K562 (cell line): ENCODE measurements around the gene LDLR. TPM values are rescaled to one million over a fixed set of nuclear protein-coding genes. Genes with fewer than 3 reads are reported as not detected.

Source experiments
- ATAC-seq: fragments of 200-7000 bp; cut with Tn5 transposase; 3 replicates; pipeline ENCODE4 v1.9.1; 2020; ENCODE audit warnings: moderate library complexity
- Bru-seq: library from RNA; stranded (reverse); fragments of 400-500 nt; gene quantifications from one replicate; lab custom pipeline; 2021; lab: Mats Ljungman, UMichigan
- BruChase-seq, 2 experiments: library from RNA; stranded (reverse); fragments of 400-500 nt; gene quantifications; one replicate each; lab custom pipeline; 2021; lab: Mats Ljungman, UMichigan
- BruUV-seq: library from RNA; stranded (reverse); fragments of 400-500 nt; replicated peaks from 2 replicates; lab custom pipeline; 2021; lab: Mats Ljungman, UMichigan
- CTCF ChIA-PET: fragments of 300-600 bp; formaldehyde crosslinking; extraction: SDS; loops from one replicate; lab custom pipeline; 2021; ENCODE audit warnings: low intra/inter-chr PET ratio; lab: Yijun Ruan, JAX
- POLR2A ChIA-PET: fragments of 300-600, 350-650 bp; sonication (Branson Sonifier 250); formaldehyde crosslinking; extraction: SDS; loops from one replicate; lab custom pipeline; 2021; ENCODE audit warnings: antibody characterized with exemption, inconsistent platforms; lab: Yijun Ruan, JAX
- DNase-seq, 4 experiments: peaks; one replicate each; pipeline versions ENCODE4 v3.0.0 to v3.0.0-alpha.2; 2011 to 2018; ENCODE audit warnings: low spot score in 3 of 4, mixed read lengths in 3 of 4; ENCODE audit errors: extremely low read depth in 1 of 4
- FAIRE-seq: peaks from 2 replicates; lab custom pipeline; 2011; peaks lifted over from hg19 to GRCh38; lab: Jason Lieb, UNC
- H2AFZ ChIP-seq: 2 replicates; pipeline ENCODE4 v1.6.0; 2011; ENCODE audit warnings: low read depth, low read length, control low read depth, inconsistent platforms
- H3K27ac ChIP-seq: fragments of 200-600 bp; 3 replicates; pipeline ENCODE4 v1.8.0; 2011; ENCODE audit warnings: low read depth, mild to moderate bottlenecking, control low read depth, inconsistent platforms, low read length, moderate library complexity, mixed read lengths; ENCODE audit errors: extremely low read depth
- H3K27me3 ChIP-seq, 2 experiments: fragments of 300-600 bp in 1 of 2; 2 replicates in 1 of 2; 3 replicates in 1 of 2; pipeline versions ENCODE4 v1.6.0 to v1.8.0; 2011; ENCODE audit warnings: inconsistent platforms in 2 of 2, low read length in 2 of 2, mild to moderate bottlenecking in 1 of 2, mixed read lengths in 1 of 2, moderate library complexity in 1 of 2; ENCODE audit not compliant: control insufficient read depth in 2 of 2, insufficient read depth in 2 of 2
- H3K36me3 ChIP-seq: fragments of 300-600 bp; 3 replicates; pipeline ENCODE4 v1.8.0; 2011; ENCODE audit warnings: mild to moderate bottlenecking, low read length, inconsistent platforms; ENCODE audit not compliant: control insufficient read depth, insufficient read depth
- H3K4me1 ChIP-seq, 2 experiments: fragments of 200-600 bp in 1 of 2; replicated peaks in 1 of 2; 2 replicates in 1 of 2; 3 replicates in 1 of 2; pipeline versions ENCODE4 v1.5.1 to v1.8.0; 2011; ENCODE audit warnings: inconsistent platforms in 2 of 2, low read length in 2 of 2, mild to moderate bottlenecking in 1 of 2, mixed read lengths in 1 of 2, moderate library complexity in 1 of 2; ENCODE audit not compliant: control insufficient read depth in 2 of 2, insufficient read depth in 2 of 2
- H3K4me2 ChIP-seq: 2 replicates; pipeline ENCODE4 v1.6.1; 2011; ENCODE audit warnings: low read length, control low read depth, inconsistent platforms, mixed read lengths; ENCODE audit not compliant: insufficient read depth
- H3K4me3 ChIP-seq: fragments of 200-600 bp; sonication (generic), shearing (Covaris generic); 2 replicates; pipeline ENCODE4 v1.5.1; 2016; ENCODE audit warnings: control low read depth, inconsistent platforms
- H3K79me2 ChIP-seq: fragments of 200-600 bp; 3 replicates; pipeline ENCODE4 v1.8.0; 2011; ENCODE audit warnings: low read length, inconsistent platforms; ENCODE audit not compliant: control insufficient read depth, insufficient read depth
- H3K9ac ChIP-seq, 2 experiments: 2 replicates each; pipeline versions ENCODE4 v1.6.0 to v1.6.1; 2011; ENCODE audit warnings: low read depth in 2 of 2, low read length in 2 of 2, control low read depth in 1 of 2, inconsistent platforms in 1 of 2, mild to moderate bottlenecking in 1 of 2, mixed read lengths in 1 of 2; ENCODE audit not compliant: insufficient read depth in 1 of 2
- H3K9me1 ChIP-seq: one replicate; pipeline ENCODE4 v1.6.0; 2011; ENCODE audit warnings: inconsistent platforms, mild to moderate bottlenecking, low read length, moderate library complexity; ENCODE audit not compliant: control insufficient read depth, insufficient read depth
- H3K9me3 ChIP-seq: replicated peaks from 2 replicates; pipeline ENCODE4 v1.5.1; 2011; ENCODE audit warnings: low read depth, low read length, inconsistent platforms; ENCODE audit not compliant: control insufficient read depth, insufficient read depth
- H4K20me1 ChIP-seq: replicated peaks from 2 replicates; pipeline ENCODE4 v1.6.1; 2011; ENCODE audit warnings: low read length, inconsistent platforms, mixed read lengths; ENCODE audit not compliant: control insufficient read depth, insufficient read depth
- ADNP ChIP-seq: fragments of 200-800 bp; sonication (Bioruptor generic); IDR thresholded peaks from 2 replicates; pipeline ENCODE4 v1.6.1; 2016; ENCODE audit warnings: missing genetic modification characterization, missing compliant biosample characterization
- CEBPB ChIP-seq: fragments of 450-650 bp; IDR thresholded peaks from 2 replicates; pipeline ENCODE4 v1.6.1; 2016; ENCODE audit warnings: missing genetic modification characterization, missing compliant biosample characterization
- PHTF2 ChIP-seq: fragments of 250-450 bp; sonication (Bioruptor Pico); IDR thresholded peaks from 2 replicates; pipeline ENCODE4 v1.5.0; 2021; ENCODE audit warnings: mild to moderate bottlenecking
- RCOR1 ChIP-seq, 2 experiments: IDR thresholded peaks; 2 replicates each; pipeline ENCODE4 v1.6.1; 2012; ENCODE audit warnings: low read depth in 2 of 2, low read length in 2 of 2, borderline replicate concordance in 1 of 2, improper control_type of control experiment in 1 of 2
- SREBF2 ChIP-seq: sonication (generic); formaldehyde crosslinking; IDR thresholded peaks from 2 replicates; pipeline ENCODE4 v1.4.0; 2020; ENCODE audit warnings: mild to moderate bottlenecking, missing genetic modification reagents
- TBP ChIP-seq: optimal IDR thresholded peaks from 2 replicates; pipeline ENCODE3; 2011; ENCODE audit warnings: low read depth, low read length, improper control_type of control experiment
- ZNF324 ChIP-seq: fragments of 250-450 bp; sonication (Bioruptor Pico); IDR thresholded peaks from 2 replicates; pipeline ENCODE4 v1.4.0; 2020; ENCODE audit warnings: mild to moderate bottlenecking
- ZNF592 ChIP-seq: fragments of 450-650 bp; IDR thresholded peaks from 2 replicates; pipeline ENCODE4 v1.6.1; 2017; ENCODE audit warnings: antibody characterized with exemption, mild to moderate bottlenecking
- WGBS: fragments of 100-300 bp; shearing (Covaris generic); methylation state at CpG from one replicate; pipeline ENCODE4 v1.1.6; 2016; ENCODE audit warnings: low coverage, mixed read lengths; ENCODE audit not compliant: insufficient coverage; ENCODE audit errors: missing lambda C conversion rate; 5-methylcytosine and 5-hydroxymethylcytosine counted together
- in situ Hi-C: fragments of 300-500 bp; cut with MboI; formaldehyde crosslinking; loops from 4 replicates; pipeline ENCODE4 v1.15.0; 2018; ENCODE audit warnings: inconsistent platforms, mixed read lengths
- intact Hi-C: fragments of 100-400 bp; cut with micrococcal nuclease; formaldehyde crosslinking; loops from 2 replicates; pipeline ENCODE4 v1.14.2; 2022
- long read RNA-seq, 3 experiments: library from polyadenylated mRNA in 2 of 3; library from RNA in 1 of 3; unstranded in 2 of 3; stranded (forward) in 1 of 3; transcript quantifications; one replicate each; pipeline ENCODE4 v2.0.0, GENCODE V29; 2019 to 2022
- polyA minus RNA-seq, 3 experiments: library from RNA; depleted of rRNA, polyadenylated mRNA; stranded (reverse); fragments of >200 nt; gene quantifications; 2 replicates each; pipeline ENCODE4 v1.2.3, GENCODE V29; 2011
- polyA plus RNA-seq, 8 experiments: library from polyadenylated mRNA; depleted of rRNA in 4 of 8; stranded (reverse) in 5 of 8; unstranded in 3 of 8; fragments of >200 nt; fragmentation: Nextera tagmentation in 2 of 8; fragmentation: Illumina TruSeq in 1 of 8; extraction: Ambion mirVana in 2 of 8; extraction: Trizol in 1 of 8; gene quantifications; 2 replicates each; pipeline versions ENCODE4 v1.2.1 to v1.2.3, GENCODE V29; 2011 to 2014; ENCODE audit warnings: inconsistent platforms in 1 of 8, missing spikeins in 1 of 8
- total RNA-seq, 7 experiments: library from RNA; depleted of rRNA in 6 of 7; stranded (reverse); fragments of >200 nt in 6 of 7; fragmentation: Illumina TruSeq in 2 of 7; extraction: Trizol in 2 of 7; gene quantifications; 2 replicates each; pipeline versions ENCODE4 v1.2.1 to v1.2.3, GENCODE V29; 2011 to 2021; ENCODE audit warnings: low replicate concordance in 1 of 7

LDLR gene
- 854 and 2,497 TPM in 2 replicates for total RNA-seq (2011; cell fraction: chromatin; rRNA removed; ENCODE audit: low replicate concordance)
- total RNA-seq (2011; cell fraction: nucleolus; rRNA removed), result 1,644 and 1,749 TPM in 2 replicates
- total RNA-seq (2011; cell fraction: nucleoplasm; rRNA removed), result 955 and 1,119 TPM in 2 replicates
- 84.9 and 95.7 TPM in 2 replicates for total RNA-seq (2014; rRNA removed)
- total RNA-seq (2014; rRNA removed; fragmentation: Illumina TruSeq; extraction: Trizol), result 47.0 and 56.0 TPM in 2 replicates
- 76.0 and 82.3 TPM in 2 replicates for total RNA-seq (2015; rRNA removed; fragmentation: Illumina TruSeq; extraction: Trizol)
- total RNA-seq (2021), result 114 and 121 TPM in 2 replicates
- 75.7 and 124 TPM in 2 replicates for polyA plus RNA-seq (2011; rRNA removed)
- polyA plus RNA-seq (2011; cell fraction: cytosol; rRNA removed), result 68.3 and 70.8 TPM in 2 replicates
- 163 and 213 TPM in 2 replicates for polyA plus RNA-seq (2011; cell fraction: nucleus; rRNA removed)
- polyA plus RNA-seq (2012), result 63.2 and 82.8 TPM in 2 replicates
- polyA plus RNA-seq (2014; fragmentation: Illumina TruSeq; extraction: Trizol), result 56.3 and 63.5 TPM in 2 replicates
- 10 to 100 TPM; 19.9 to 28.4 TPM for polyA plus RNA-seq (2014; fragmentation: Nextera tagmentation; extraction: Ambion mirVana)
- polyA plus RNA-seq (2014; rRNA removed), result 44.5 and 59.5 TPM in 2 replicates
- 187 and 204 TPM in 2 replicates for polyA minus RNA-seq (2011; rRNA and poly(A)+ RNA removed)
- 172 and 211 TPM in 2 replicates for polyA minus RNA-seq (2011; cell fraction: cytosol; rRNA and poly(A)+ RNA removed)
- polyA minus RNA-seq (2011; cell fraction: nucleus; rRNA and poly(A)+ RNA removed), result 282 and 354 TPM in 2 replicates
- percentile 95 among the genes with signal in this experiment for Bru-seq, nascent RNA
- percentile 96 among the genes with signal in this experiment for BruChase-seq, experiment 1, labeled RNA remaining after a 2-hour chase
- BruChase-seq, experiment 2, labeled RNA remaining after a 6-hour chase, result percentile 98 among the genes with signal in this experiment
- long read RNA-seq, experiment 1, partial matches to known transcripts, result 129 of 156 reads
- long read RNA-seq, experiment 1, other reads (novel, unspliced or antisense), result 23 of 156 reads
- long read RNA-seq, experiment 2, transcript LDLR-208 (18 exons, 3,617 nt), result major isoform, 8 of 55 reads
- long read RNA-seq, experiment 2, partial matches to known transcripts, result 42 of 55 reads
- long read RNA-seq, experiment 2, other reads (novel, unspliced or antisense), result 5 of 55 reads
- long read RNA-seq, experiment 3, partial matches to known transcripts, result 1 of 7 reads
- long read RNA-seq, experiment 3, other reads (novel, unspliced or antisense), result 2 of 7 reads

GRCh38 chr19:11089254-11090013 lies at the start of gene LDLR:
Gene LDLR, plus strand, starts transcription at chr19:11089463. Its CDS starts 86 bp downstream, at chr19:11089549.
- Histone ChIP-seq H2AFZ (peak within 1 kb of the TSS; percentile 60), H3K36me3 (peaks cover 38% of the 10 kb centered on the region), H3K27ac (peak within 1 kb of the TSS; percentile 92), H4K20me1 (peaks cover 36% of the 10 kb centered on the region), H3K4me2 (peak within 1 kb of the TSS; percentile 80), H3K27me3 (no peaks in the 10 kb centered on the region), H3K4me1 (peaks cover 41 to 57% of the 10 kb centered on the region in 2 experiments), H3K9ac (peak within 1 kb of the TSS; percentile 95 to 99), H3K9me3 (no peaks in the 10 kb centered on the region), H3K9me1 (peaks cover 3% of the 10 kb centered on the region), H3K4me3 (peak within 1 kb of the TSS; percentile 98), H3K79me2 (peaks cover 60% of the 10 kb centered on the region)
- in situ Hi-C loops (no loop called here), intact Hi-C loops (loop anchor here (5.0 kb wide), 1 partner anchor 52 kb away; no protein-coding TSS in a partner anchor)
- WGBS, result under 1% methylated on average over 34 of the region's 43 CpGs
- ATAC-seq (peak; percentile 75), DNase-seq (peak; percentile 76 to 98 (median 82)), FAIRE-seq (peak; percentile 98)
- TSS peak; percentile 85 for BruUV-seq
- POLR2A ChIA-PET, result interaction anchor here (0.5 to 2.3 kb wide), 15 partner anchors 9 to 565 kb away, joined by 3 to 10 read pairs (median 3); partner anchors contain the start of gene TMED1
- CTCF ChIA-PET, result no interaction called here
- TF ChIP-seq PHTF2 (CRISPR knock-in tag), result no peak
- TF ChIP-seq SREBF2 (CRISPR knock-in tag), result no peak
- peak in 1 of 2 experiments; percentile 86; a peak in 2 of 4 replicates for TF ChIP-seq RCOR1 (IDR thresholded peaks at IDR 0.05; ENCODE audit: borderline replicate concordance in 1 of 2, low read depth in 2 of 2, low read length in 2 of 2)
- TF ChIP-seq TBP, result peak; percentile 97
- TF ChIP-seq CEBPB (tag), result peak; percentile 71
- TF ChIP-seq ZNF592, result peak; percentile 51; the same call in 1 of the 2 replicates
- peak; percentile 52 for TF ChIP-seq ADNP (tag)
- TF ChIP-seq ZNF324 (CRISPR knock-in tag), result no peak
